H1 (cell line): Measurements from ENCODE around the gene POLE2. TPM values are rescaled to one million over a fixed set of nuclear protein-coding genes. Genes with fewer than 3 reads are reported as not detected.

ENCODE experiments used
- CTCF ChIA-PET: fragments of 300-600 bp; sonication (Branson Sonifier 250); formaldehyde crosslinking; loops from one replicate; lab custom pipeline; 2021; ENCODE audit not compliant: partially characterized antibody; lab: Charles Lee
- POLR2A ChIA-PET: fragments of 300-600 bp; sonication (Branson Sonifier 250); formaldehyde crosslinking; loops from one replicate; lab custom pipeline; 2021; ENCODE audit warnings: inconsistent platforms; ENCODE audit not compliant: partially characterized antibody; lab: Charles Lee
- DNase-seq, 2 experiments: peaks; one replicate each; pipeline versions ENCODE4 v3.0.0 to v3.0.0-alpha.2; 2010 to 2022; ENCODE audit warnings: low spot score in 2 of 2, low read depth in 1 of 2, mixed read lengths in 1 of 2
- FAIRE-seq: peaks from 2 replicates; lab custom pipeline; 2011; peaks lifted over from hg19 to GRCh38; lab: Jason Lieb, UNC
- H2AFZ ChIP-seq: 2 replicates; pipeline ENCODE4 v1.8.1; 2012; ENCODE audit warnings: low read length, inconsistent platforms
- H2AK5ac ChIP-seq: 2 replicates; pipeline ENCODE4 v1.6.1; 2013; ENCODE audit warnings: low read depth, low read length
- H2BK120ac ChIP-seq: replicated peaks from 2 replicates; pipeline ENCODE3; 2013; ENCODE audit warnings: low read depth, low read length, inconsistent platforms
- H2BK12ac ChIP-seq: 2 replicates; pipeline ENCODE4 v1.6.1; 2013; ENCODE audit warnings: low read depth, low read length
- H2BK15ac ChIP-seq: 2 replicates; pipeline ENCODE4 v1.6.1; 2013; ENCODE audit warnings: low read length
- H2BK20ac ChIP-seq: 2 replicates; pipeline ENCODE4 v1.6.1; 2013; ENCODE audit warnings: low read length
- H2BK5ac ChIP-seq: 2 replicates; pipeline ENCODE4 v1.6.1; 2013; ENCODE audit warnings: low read depth, low read length
- H3K14ac ChIP-seq: 2 replicates; pipeline ENCODE4 v1.6.1; 2013; ENCODE audit warnings: inconsistent platforms; ENCODE audit not compliant: insufficient read length
- H3K18ac ChIP-seq: 2 replicates; pipeline ENCODE4 v1.6.1; 2013; ENCODE audit warnings: low read length; ENCODE audit errors: extremely low read depth
- H3K23ac ChIP-seq: 2 replicates; pipeline ENCODE4 v1.6.1; 2013; ENCODE audit warnings: inconsistent platforms; ENCODE audit not compliant: insufficient read length
- H3K23me2 ChIP-seq: 2 replicates; pipeline ENCODE4 v1.6.1; 2013; ENCODE audit warnings: low read depth, low read length
- H3K27ac ChIP-seq: 2 replicates; pipeline ENCODE4 v1.6.1; 2011; ENCODE audit warnings: low read depth, low read length, inconsistent platforms
- H3K27me3 ChIP-seq, 4 experiments: replicated peaks in 1 of 4; 1 replicate in 1 of 4; 2 replicates in 3 of 4; pipeline versions ENCODE4 v1.6.1 to v1.8.1; 2011 to 2013; ENCODE audit warnings: low read length in 3 of 4, mild to moderate bottlenecking in 3 of 4, inconsistent platforms in 2 of 4, mixed read lengths in 2 of 4, moderate library complexity in 1 of 4; ENCODE audit not compliant: control insufficient read depth in 3 of 4, insufficient read depth in 3 of 4; ENCODE audit errors: extremely low read depth in 1 of 4
- H3K36me3 ChIP-seq, 4 experiments: 2 replicates each; pipeline versions ENCODE4 v1.6.1 to v1.8.1; 2011 to 2013; ENCODE audit warnings: mild to moderate bottlenecking in 4 of 4, low read length in 3 of 4, moderate library complexity in 2 of 4, control low read depth in 1 of 4, inconsistent platforms in 1 of 4; ENCODE audit not compliant: insufficient read depth in 4 of 4, control insufficient read depth in 2 of 4
- H3K4ac ChIP-seq: replicated peaks from 2 replicates; pipeline ENCODE3; 2013; ENCODE audit warnings: low read length, low read depth, mixed read lengths, inconsistent platforms; ENCODE audit not compliant: insufficient read length
- H3K4me1 ChIP-seq, 4 experiments: replicated peaks in 1 of 4; 1 replicate in 1 of 4; 2 replicates in 3 of 4; pipeline versions ENCODE4 v1.6.1 to v1.8.1; 2011 to 2013; ENCODE audit warnings: low read length in 3 of 4, inconsistent platforms in 2 of 4, mixed read lengths in 1 of 4; ENCODE audit not compliant: insufficient read depth in 4 of 4, control insufficient read depth in 3 of 4
- H3K4me2 ChIP-seq, 2 experiments: 2 replicates each; pipeline versions ENCODE4 v1.6.1 to v1.8.1; 2011 to 2013; ENCODE audit warnings: low read depth in 2 of 2, low read length in 2 of 2, control low read depth in 1 of 2, inconsistent platforms in 1 of 2, mild to moderate bottlenecking in 1 of 2; ENCODE audit not compliant: insufficient read depth in 1 of 2
- H3K4me3 ChIP-seq, 4 experiments: fragments of 200-600, 300-600 bp in 1 of 4; sonication (generic), shearing (Covaris generic), sonication (Bioruptor Twin) in 1 of 4; 2 replicates each; pipeline versions ENCODE4 v1.5.1 to v1.8.1; 2011 to 2016; ENCODE audit warnings: low read length in 4 of 4, low read depth in 3 of 4, control low read depth in 2 of 4, inconsistent platforms in 2 of 4, mild to moderate bottlenecking in 2 of 4, mixed read lengths in 1 of 4, moderate library complexity in 1 of 4; ENCODE audit not compliant: insufficient read depth in 2 of 4; ENCODE audit errors: extremely low read depth in 1 of 4
- H3K56ac ChIP-seq: replicated peaks from 2 replicates; pipeline ENCODE3; 2013; ENCODE audit warnings: low read depth, mild to moderate bottlenecking, mixed read lengths, low read length, inconsistent platforms; ENCODE audit not compliant: insufficient read length
- H3K79me1 ChIP-seq: 2 replicates; pipeline ENCODE4 v1.6.1; 2013; ENCODE audit warnings: low read depth, low read length, control low read depth
- H3K79me2 ChIP-seq, 2 experiments: 2 replicates each; pipeline versions ENCODE4 v1.6.1 to v1.8.1; 2012 to 2013; ENCODE audit warnings: low read length in 2 of 2, mild to moderate bottlenecking in 2 of 2, inconsistent platforms in 1 of 2; ENCODE audit not compliant: insufficient read depth in 2 of 2, control insufficient read depth in 1 of 2
- H3K9ac ChIP-seq, 4 experiments: replicated peaks in 1 of 4; 1 replicate in 1 of 4; 2 replicates in 3 of 4; pipeline versions ENCODE4 v1.6.1 to v1.8.1; 2011 to 2013; ENCODE audit warnings: low read depth in 3 of 4, low read length in 3 of 4, control low read depth in 2 of 4, mild to moderate bottlenecking in 2 of 4, moderate library complexity in 2 of 4, inconsistent platforms in 1 of 4; ENCODE audit errors: extremely low read depth in 1 of 4
- H3K9me3 ChIP-seq, 2 experiments: 2 replicates each; pipeline versions ENCODE4 v1.6.1 to v1.8.1; 2012 to 2013; ENCODE audit warnings: mild to moderate bottlenecking in 2 of 2, moderate library complexity in 2 of 2, control low read depth in 1 of 2, inconsistent platforms in 1 of 2, low read depth in 1 of 2, low read length in 1 of 2, mixed read lengths in 1 of 2; ENCODE audit not compliant: insufficient read depth in 2 of 2
- H4K20me1 ChIP-seq, 2 experiments: replicated peaks in 1 of 2; 2 replicates each; pipeline versions ENCODE3 to v1.8.1; 2011 to 2013; ENCODE audit warnings: inconsistent platforms in 2 of 2, low read length in 2 of 2, mild to moderate bottlenecking in 1 of 2; ENCODE audit not compliant: insufficient read depth in 2 of 2, control insufficient read depth in 1 of 2
- H4K5ac ChIP-seq: 2 replicates; pipeline ENCODE4 v1.6.1; 2013; ENCODE audit warnings: low read length, low read depth, mixed read lengths, inconsistent platforms; ENCODE audit not compliant: insufficient read length
- H4K8ac ChIP-seq: 2 replicates; pipeline ENCODE4 v1.8.0; 2013; ENCODE audit warnings: mild to moderate bottlenecking, moderate library complexity, low read length, inconsistent platforms; ENCODE audit not compliant: insufficient read depth; ENCODE audit errors: extremely low read depth
- H4K91ac ChIP-seq: replicated peaks from 2 replicates; pipeline ENCODE3; 2013; ENCODE audit warnings: low read length, mixed read lengths, inconsistent platforms; ENCODE audit not compliant: insufficient read length
- BCL11A ChIP-seq, 2 experiments: IDR thresholded peaks; one replicate each; pipeline ENCODE4 v1.6.1; 2011; ENCODE audit warnings: low read depth in 2 of 2, low read length in 2 of 2, mild to moderate bottlenecking in 2 of 2
- CBX8 ChIP-seq: fragments of 300-800, 300-1000 bp; sonication (generic); IDR thresholded peaks from 2 replicates; pipeline ENCODE4 v1.7.1; 2016; ENCODE audit warnings: low read depth, low read length, borderline replicate concordance
- CEBPB ChIP-seq: IDR thresholded peaks from 2 replicates; pipeline ENCODE4 v1.6.1; 2012; ENCODE audit warnings: low read depth, low read length
- CHD1 ChIP-seq: IDR thresholded peaks from 2 replicates; pipeline ENCODE4 v1.6.1; 2012; ENCODE audit warnings: low read depth, low read length, improper control_type of control experiment
- CREB1 ChIP-seq: IDR thresholded peaks from 2 replicates; pipeline ENCODE4 v1.6.1; 2012; ENCODE audit warnings: inconsistent platforms
- EGR1 ChIP-seq: IDR thresholded peaks from 2 replicates; pipeline ENCODE4 v1.6.1; 2011; ENCODE audit warnings: low read depth, low read length, borderline replicate concordance
- GABPA ChIP-seq: IDR thresholded peaks from 2 replicates; pipeline ENCODE4 v1.6.1; 2011; ENCODE audit warnings: mild to moderate bottlenecking, low read length, moderate library complexity, borderline replicate concordance; ENCODE audit not compliant: insufficient read depth
- HDAC2 ChIP-seq, 2 experiments: fragments of 300-600 bp in 1 of 2; sonication (generic) in 1 of 2; IDR thresholded peaks; 2 replicates each; pipeline ENCODE4 v1.6.1; 2011 to 2012; ENCODE audit warnings: low read depth in 2 of 2, low read length in 2 of 2, mild to moderate bottlenecking in 2 of 2, moderate library complexity in 2 of 2, borderline replicate concordance in 1 of 2, inconsistent platforms in 1 of 2
- HDAC6 ChIP-seq: IDR thresholded peaks from one replicate; pipeline ENCODE4 v1.7.1; 2012; ENCODE audit warnings: low read depth, mild to moderate bottlenecking, inconsistent platforms, low read length, moderate library complexity
- NRF1 ChIP-seq: IDR thresholded peaks from 2 replicates; pipeline ENCODE4 v1.6.1; 2011; ENCODE audit warnings: mild to moderate bottlenecking, low read depth, low read length, improper control_type of control experiment
- RBBP5 ChIP-seq: IDR thresholded peaks from 2 replicates; pipeline ENCODE4 v1.7.1; 2012; ENCODE audit warnings: low read depth, mild to moderate bottlenecking, inconsistent platforms, low read length, moderate library complexity, borderline replicate concordance
- YY1 ChIP-seq: IDR thresholded peaks from 2 replicates; pipeline ENCODE4 v1.6.1; 2011; ENCODE audit warnings: low read depth, mild to moderate bottlenecking, low read length
- WGBS, 2 experiments: shearing (Covaris generic) in 1 of 2; methylation state at CpG; one replicate each; pipeline versions ENCODE4 v1.1.6 to v1.1.7; 2013 to 2015; ENCODE audit warnings: low lambda C conversion rate in 2 of 2, mixed read lengths in 2 of 2, inconsistent platforms in 1 of 2, low coverage in 1 of 2, missing lambda C conversion rate in 1 of 2; ENCODE audit not compliant: insufficient replicate concordance in 2 of 2, insufficient coverage in 1 of 2, insufficient read length in 1 of 2; ENCODE audit errors: extremely low coverage in 1 of 2, missing lambda C conversion rate in 1 of 2; 5-methylcytosine and 5-hydroxymethylcytosine counted together
- polyA plus RNA-seq, 7 experiments: library from polyadenylated mRNA; depleted of rRNA in 3 of 7; stranded (reverse) in 5 of 7; unstranded in 2 of 7; fragments of >200 nt in 5 of 7; fragments of 200-250 nt in 2 of 7; gene quantifications; 1 replicate in 5 of 7; 2 replicates in 1 of 7; 4 replicates in 1 of 7; pipeline versions ENCODE4 v1.2.1 to v1.2.3, GENCODE V29; 2011 to 2013; ENCODE audit warnings: missing spikeins in 2 of 7, mixed read lengths in 2 of 7
- total RNA-seq: library from RNA; stranded (reverse); fragmentation: NEBNext Ultra II Directional; extraction: Animal tissue kit (Norgen Biotek cat#: 25700); gene quantifications from 2 replicates; pipeline ENCODE4 v1.2.1, GENCODE V29; 2021

POLE2 gene
- total and polyA plus RNA-seq, 2 of the 8 experiments (the other 6 are each of a cell fraction or from before 2014, with no cell fraction given) = 31.2 to 41.7 TPM

DNA sequence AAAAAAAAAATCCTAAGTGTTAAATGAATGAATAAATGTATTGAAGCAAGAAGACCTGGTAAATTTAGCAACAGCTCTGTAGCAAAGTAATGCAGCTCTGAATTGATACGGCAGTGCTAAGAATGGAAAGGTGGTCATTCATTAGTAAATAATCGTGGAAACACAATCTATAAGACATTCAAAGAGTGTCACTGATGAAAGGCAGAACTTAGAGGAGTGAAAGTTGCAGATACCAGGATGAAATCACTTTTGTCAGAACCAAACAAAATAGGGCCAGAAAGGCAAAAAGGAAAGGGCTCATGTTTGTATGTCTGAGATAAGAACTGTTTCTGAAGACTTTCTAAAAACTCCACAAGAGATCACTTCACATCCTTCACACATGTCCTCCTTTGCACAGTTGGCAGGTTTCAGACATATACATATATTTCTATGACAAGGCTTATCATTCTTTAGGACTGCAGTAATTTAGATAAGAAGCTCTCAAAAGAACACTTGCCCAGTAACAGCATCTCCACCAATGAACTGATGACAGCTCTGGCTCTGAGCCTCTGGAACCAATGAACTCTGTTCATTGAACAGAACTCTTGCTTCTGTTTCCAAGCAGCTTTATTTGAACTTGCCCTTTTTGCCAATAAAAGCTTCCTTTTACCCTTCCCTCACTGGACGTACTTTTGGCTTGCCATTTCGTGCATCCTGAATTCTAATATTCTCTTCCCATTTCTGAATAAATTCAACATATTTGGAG, 93.5 kb downstream of the POLE2 start:
- no peaks in the 10 kb centered on the region for H4K20me1 ChIP-seq
- no peaks in the 10 kb centered on the region for H3K27me3 ChIP-seq
- ChIA-PET POLR2A (interaction anchor here (0.7 to 7.4 kb wide), 3 partner anchors 9 to 26 kb away, joined by 3 to 169 read pairs (median 13); partner anchors contain the start of genes MGAT2, RPL36AL and RPS29), CTCF (interaction anchor here (0.5 kb wide), 1 partner anchor 524 kb away, joined by 4 read pairs; no protein-coding TSS in a partner anchor)
- no peak overlapping the region for H3K14ac ChIP-seq
- no peaks in the 10 kb centered on the region; the same call in 1 of the 2 replicates for H3K79me1 ChIP-seq
- H3K4me2 ChIP-seq = no peak overlapping the region
- H2BK120ac ChIP-seq = no peak overlapping the region
- no peak overlapping the region for H3K18ac ChIP-seq
- peaks cover 0 to 9% of the 10 kb centered on the region in 2 experiments; a peak in 2 of 4 replicates for H3K79me2 ChIP-seq
- no peak overlapping the region for H2BK20ac ChIP-seq
- FAIRE-seq (no peak), DNase-seq (no peak)
- H4K8ac ChIP-seq = no peak overlapping the region
- H4K5ac ChIP-seq = no peak overlapping the region
- H3K56ac ChIP-seq = no peak overlapping the region
- no peak overlapping the region for H4K91ac ChIP-seq
- H2AFZ ChIP-seq = no peak overlapping the region
- no peaks in the 10 kb centered on the region for H3K9me3 ChIP-seq
- no peak overlapping the region for H2BK15ac ChIP-seq
- H2BK12ac ChIP-seq = no peak overlapping the region
- H3K4me1 ChIP-seq = no peaks in the 10 kb centered on the region
- H3K4ac ChIP-seq = no peak overlapping the region
- H3K23ac ChIP-seq = no peak overlapping the region
- 88% methylated on average over 4 of the region's 4 CpGs; no CpG with 5 or more reads in 1 of the 2 experiments for WGBS, 2 experiments
- H2BK5ac ChIP-seq = no peak overlapping the region
- no peak overlapping the region for H3K27ac ChIP-seq
- no peaks in the 10 kb centered on the region for H3K36me3 ChIP-seq
- H2AK5ac ChIP-seq = no peak overlapping the region
- H3K9ac ChIP-seq = no peak overlapping the region
- H3K4me3 ChIP-seq = no peak overlapping the region
- no peaks in the 10 kb centered on the region; the same call in 1 of the 2 replicates for H3K23me2 ChIP-seq
- TF ChIP-seq GABPA (no peak), HDAC6 (no peak), HDAC2 (IDR thresholded peaks at IDR 0.05; ENCODE audit: borderline replicate concordance in 1 of 2, low read depth in 2 of 2, low read length in 2 of 2) (no peak), YY1 (no peak), CHD1 (no peak), NRF1 (no peak), CREB1 (no peak), BCL11A (IDR thresholded peaks at IDR 0.05; ENCODE audit: low read depth in 2 of 2, low read length in 2 of 2) (no peak), RBBP5 (no peak), CEBPB (no peak), EGR1 (no peak), CBX8 (no peak)
